Right cardiac atrium (tissue), 5 donors: ENCODE results near the gene GBP6. TPM values are rescaled to one million over a fixed set of nuclear protein-coding genes. Genes with fewer than 3 reads are reported as not detected.
"Not testable (repeated sequence)": the region's sequence is repeated elsewhere in the genome, so short reads cannot be mapped to it uniquely, and the experiment has no call there.

Source experiments
- ATAC-seq, 2 donors: fragments of 200-7000 bp; cut with Tn5 transposase; one replicate each; pipeline versions ENCODE4 v1.8.0 to v1.9.1; 2020; ENCODE audit warnings: moderate library complexity in 2 of 2, mild to moderate bottlenecking in 1 of 2
- DNase-seq, 3 donors: peaks; one replicate each; pipeline ENCODE4 v3.0.0-alpha.2; 2020
- H3K27ac ChIP-seq: one replicate; pipeline ENCODE4 v1.5.1; 2013; ENCODE audit warnings: mild to moderate bottlenecking, low read length, control low read depth, moderate library complexity
- H3K27me3 ChIP-seq: one replicate; pipeline ENCODE4 v1.6.1; 2013; ENCODE audit not compliant: control insufficient read depth, insufficient read depth
- H3K4me1 ChIP-seq: one replicate; pipeline ENCODE4 v1.6.1; 2013; ENCODE audit warnings: low read length; ENCODE audit not compliant: control insufficient read depth, insufficient read depth
- H3K4me3 ChIP-seq: one replicate; pipeline ENCODE4 v1.5.1; 2013; ENCODE audit warnings: low read length, control low read depth
- H3K9me3 ChIP-seq: one replicate; pipeline ENCODE4 v1.6.1; 2013; ENCODE audit warnings: low read length; ENCODE audit not compliant: control insufficient read depth
- WGBS: extraction: QIAGEN DNeasy Blood & Tissue Kit; methylation state at CpG from one replicate; pipeline ENCODE4 v1.1.7; 2013; 5-methylcytosine and 5-hydroxymethylcytosine counted together
- intact Hi-C, 4 donors: fragments of 100-400 bp; cut with DNase I; formaldehyde crosslinking; loops; one replicate each; pipeline versions ENCODE4 v1.11.0 to v1.14.0; 2022 to 2023
- long read RNA-seq, 4 donors: library from polyadenylated mRNA; unstranded; transcript quantifications; one replicate each; pipeline ENCODE4 v2.0.0, GENCODE V29; 2020 to 2021
- polyA plus RNA-seq: library from polyadenylated mRNA; stranded (reverse); fragments of 200-250 nt; gene quantifications from one replicate; pipeline ENCODE4 v1.2.3, GENCODE V29; 2013
- total RNA-seq, 4 donors: library from RNA; stranded (reverse); fragmentation: NEBNext Ultra II Directional; extraction: Animal tissue kit (Norgen Biotek cat#: 25700); gene quantifications; one replicate each; pipeline ENCODE4 v1.2.1, GENCODE V29; 2021
- donor health status: healthy with polysubstance abuse.
- donor health status: DM: no; HTN: yes; CAD: no.
- donor health status: DM: no; HTN: no; CAD: no.
- donor health status: DM: no; HTN: yes; CAD: no; lungs with severe emphysema.
- donor health status: DM: yes; HTN: yes; CAD: no.

GBP6 gene, protein sequence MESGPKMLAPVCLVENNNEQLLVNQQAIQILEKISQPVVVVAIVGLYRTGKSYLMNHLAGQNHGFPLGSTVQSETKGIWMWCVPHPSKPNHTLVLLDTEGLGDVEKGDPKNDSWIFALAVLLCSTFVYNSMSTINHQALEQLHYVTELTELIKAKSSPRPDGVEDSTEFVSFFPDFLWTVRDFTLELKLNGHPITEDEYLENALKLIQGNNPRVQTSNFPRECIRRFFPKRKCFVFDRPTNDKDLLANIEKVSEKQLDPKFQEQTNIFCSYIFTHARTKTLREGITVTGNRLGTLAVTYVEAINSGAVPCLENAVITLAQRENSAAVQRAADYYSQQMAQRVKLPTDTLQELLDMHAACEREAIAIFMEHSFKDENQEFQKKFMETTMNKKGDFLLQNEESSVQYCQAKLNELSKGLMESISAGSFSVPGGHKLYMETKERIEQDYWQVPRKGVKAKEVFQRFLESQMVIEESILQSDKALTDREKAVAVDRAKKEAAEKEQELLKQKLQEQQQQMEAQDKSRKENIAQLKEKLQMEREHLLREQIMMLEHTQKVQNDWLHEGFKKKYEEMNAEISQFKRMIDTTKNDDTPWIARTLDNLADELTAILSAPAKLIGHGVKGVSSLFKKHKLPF
- total RNA-seq (under 1 TPM in 3 of 4 donors, not detected in 1; 0.09 to 0.23 (median 0.14) TPM), polyA plus RNA-seq (0.05 TPM)
- long read RNA-seq, donor 1, partial matches to known transcripts, result 1 of 1 reads
- long read RNA-seq, donor 1, other reads (novel, unspliced or antisense), result 0 of 1 reads
- long read RNA-seq, donor 2, result 0 reads
- long read RNA-seq, donor 3, result 0 reads
- long read RNA-seq, donor 4, result 0 reads

- intact Hi-C loops, result loop anchor here in 2 of 4 donors (5.0 to 10.0 kb wide), 2 partner anchors 359 to 367 kb away; no protein-coding TSS in a partner anchor
- 40% methylated on average over 10 of the region's 10 CpGs for WGBS
Observed at GRCh38 chr1:89363638-89364536, at the start of gene GBP6. GBP6 (plus strand) TSS chr1:89364059; CDS start chr1:89368552, 4,493 bp downstream.

DNA sequence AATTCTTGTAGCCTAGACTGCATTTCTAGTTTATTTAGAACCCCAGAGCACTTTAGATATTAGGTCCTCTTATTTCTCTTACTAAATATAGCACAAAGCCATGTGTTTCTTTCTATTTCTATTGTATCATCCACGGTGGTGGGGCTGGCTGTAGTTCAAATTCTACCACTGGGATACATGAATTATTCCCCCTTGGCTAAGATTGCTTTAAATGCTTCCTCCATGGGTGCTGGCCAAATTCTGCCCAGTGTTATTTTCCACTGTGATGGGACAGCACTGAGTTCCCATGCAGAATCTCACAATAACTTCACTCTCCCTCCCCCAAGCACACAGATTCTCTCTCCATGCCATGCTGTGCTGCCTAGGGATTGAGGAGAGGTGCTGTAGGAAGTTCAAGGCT is 41.5 kb upstream of the GBP6 start:
- intact Hi-C loops, result no loop called here
- ATAC-seq (no peak), DNase-seq (no peak)
- no peaks in the 10 kb centered on the region for H3K27me3 ChIP-seq
- no peak overlapping the region for H3K27ac ChIP-seq
- peaks cover 3% of the 10 kb centered on the region for H3K4me1 ChIP-seq
- H3K9me3 ChIP-seq, result no peaks in the 10 kb centered on the region
- 5% methylated on average over 1 of the region's 1 CpG for WGBS
- no peak overlapping the region for H3K4me3 ChIP-seq

More at GRCh38 chr1:89363638-89364536, at the start of gene GBP6:
- Histone ChIP-seq H3K27ac (no peak within 1 kb of the TSS), H3K4me3 (no peak within 1 kb of the TSS), H3K9me3 (no peaks in the 10 kb centered on the region), H3K4me1 (peaks cover 1% of the 10 kb centered on the region), H3K27me3 (no peaks in the 10 kb centered on the region)
- DNase-seq (peak in 2 of 3 donors; percentile 52 to 64), ATAC-seq (peak; percentile 44 to 85)

GRCh38 chr1:89331890-89332289 is 32.0 kb upstream of the GBP6 start:
- Histone ChIP-seq H3K4me3 (no peak overlapping the region), H3K27ac (no peak overlapping the region), H3K4me1 (no peaks in the 10 kb centered on the region), H3K27me3 (no peaks in the 10 kb centered on the region), H3K9me3 (no peaks in the 10 kb centered on the region)
- no peak for ATAC-seq
- intact Hi-C loops, result no loop called here
- 92% methylated on average over 2 of the region's 2 CpGs for WGBS
- DNase-seq, result no peak

DNA sequence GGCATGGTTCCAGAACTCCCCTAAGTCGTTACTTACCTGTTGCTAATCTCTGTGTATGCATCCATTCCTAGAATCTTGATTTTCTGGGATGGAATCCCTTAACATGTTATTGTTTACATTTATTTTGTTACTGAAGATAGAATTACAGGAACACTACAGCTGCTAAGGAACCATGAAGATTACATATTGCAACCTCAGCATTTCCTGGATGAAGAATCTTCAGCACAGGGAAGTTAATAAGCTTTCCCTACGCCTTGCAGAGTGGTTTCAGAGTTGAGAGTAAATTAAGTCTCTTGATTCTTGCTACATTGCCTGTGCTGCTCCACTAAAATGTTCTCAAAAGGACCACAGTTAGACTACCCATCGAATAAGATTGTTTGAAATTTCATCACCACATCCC is 31.4 kb upstream of the GBP6 start:
- ATAC-seq (no peak), DNase-seq (no peak)
- no peaks in the 10 kb centered on the region for H3K27me3 ChIP-seq
- 37% methylated on average over 3 of the region's 3 CpGs for WGBS
- H3K4me1 ChIP-seq, result no peaks in the 10 kb centered on the region
- no peak overlapping the region for H3K27ac ChIP-seq
- intact Hi-C loops, result no loop called here
- no peaks in the 10 kb centered on the region for H3K9me3 ChIP-seq
- H3K4me3 ChIP-seq, result no peak overlapping the region

DNA sequence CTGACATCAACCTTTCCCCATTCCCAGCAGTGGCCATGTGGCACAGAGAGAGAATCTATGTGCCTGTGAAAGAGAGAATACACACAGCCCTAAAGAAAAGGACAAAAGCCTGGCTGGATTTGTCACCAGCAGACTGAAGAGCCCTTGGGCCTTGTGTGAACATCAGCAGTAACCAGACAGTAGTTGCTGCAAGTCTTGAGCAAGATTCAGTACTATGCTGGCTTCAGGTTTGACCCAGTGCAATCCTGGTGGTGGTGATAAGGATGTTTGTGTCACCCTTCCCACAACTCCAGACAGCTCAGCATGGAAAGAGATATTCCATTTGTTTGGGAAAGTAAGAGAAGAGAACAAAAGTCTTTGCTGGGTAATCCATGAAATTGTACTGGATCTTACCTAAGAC is 28.4 kb upstream of the GBP6 start:
- no peak overlapping the region for H3K4me3 ChIP-seq
- no peak for ATAC-seq

GRCh38 chr1:89337903-89338302 is 26.0 kb upstream of the GBP6 start:
- no peak overlapping the region for H3K27ac ChIP-seq
- intact Hi-C loops, result no loop called here
- H3K4me3 ChIP-seq, result no peak overlapping the region
- no peaks in the 10 kb centered on the region for H3K9me3 ChIP-seq
- no peak for ATAC-seq
- no peaks in the 10 kb centered on the region for H3K27me3 ChIP-seq
- DNase-seq, result no peak
- H3K4me1 ChIP-seq, result no peaks in the 10 kb centered on the region
- WGBS, result 48% methylated on average over 4 of the region's 4 CpGs

More for the DNA sequence above, 28.4 kb upstream of the GBP6 start:
- intact Hi-C loops, result no loop called here
- Histone ChIP-seq H3K27ac (no peak overlapping the region), H3K9me3 (no peaks in the 10 kb centered on the region), H3K27me3 (no peaks in the 10 kb centered on the region), H3K4me1 (no peaks in the 10 kb centered on the region)
- no peak for DNase-seq

DNA sequence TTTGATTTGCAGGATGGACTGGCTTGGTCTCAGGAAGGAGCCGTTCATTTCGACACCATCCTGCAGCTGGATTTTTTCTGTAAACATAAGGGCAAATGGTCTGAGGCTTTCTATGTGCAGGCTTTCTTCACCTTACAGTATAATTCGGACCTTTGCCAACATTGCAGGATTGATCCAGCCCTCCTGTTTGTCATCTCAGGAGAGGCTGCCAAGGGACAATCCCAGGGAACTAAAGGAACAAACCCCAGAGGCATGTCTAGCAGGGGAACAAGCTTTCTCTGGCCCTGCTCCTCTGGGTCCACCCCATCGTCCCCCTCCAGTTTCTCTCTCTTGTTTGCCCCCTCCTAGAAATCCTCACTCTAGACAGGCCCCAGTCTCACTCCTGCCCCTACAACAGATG is 24.8 kb upstream of the GBP6 start:
- intact Hi-C loops, result no loop called here
- Histone ChIP-seq H3K27me3 (no peaks in the 10 kb centered on the region), H3K4me1 (no peaks in the 10 kb centered on the region), H3K9me3 (no peaks in the 10 kb centered on the region), H3K27ac (no peak overlapping the region), H3K4me3 (no peak overlapping the region)
- WGBS, result 64% methylated on average over 4 of the region's 4 CpGs
- ATAC-seq (no peak), DNase-seq (no peak)

DNA sequence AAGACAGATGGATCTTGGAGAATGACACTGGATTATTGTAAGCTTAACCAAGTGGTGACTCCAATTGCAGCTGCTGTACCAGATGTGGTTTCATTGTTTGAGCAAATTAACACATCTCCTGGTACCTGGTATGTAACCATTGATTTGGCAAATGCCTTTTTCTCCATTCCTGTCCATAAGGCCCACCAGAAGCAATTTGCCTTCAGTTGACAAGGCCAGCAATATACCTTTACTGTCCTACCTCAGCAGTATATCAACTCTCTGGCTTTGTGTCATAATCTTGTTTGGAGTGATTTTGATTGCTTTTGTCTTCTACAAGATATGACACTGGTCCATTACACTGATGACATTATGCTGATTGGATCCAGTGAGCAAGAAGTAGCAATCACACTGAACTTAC is 18.4 kb upstream of the GBP6 start:
- intact Hi-C loops, H3K4me3 ChIP-seq, ATAC-seq, DNase-seq, H3K27me3 ChIP-seq, H3K4me1 ChIP-seq, H3K27ac ChIP-seq, H3K9me3 ChIP-seq: not testable (repeated sequence)

DNA sequence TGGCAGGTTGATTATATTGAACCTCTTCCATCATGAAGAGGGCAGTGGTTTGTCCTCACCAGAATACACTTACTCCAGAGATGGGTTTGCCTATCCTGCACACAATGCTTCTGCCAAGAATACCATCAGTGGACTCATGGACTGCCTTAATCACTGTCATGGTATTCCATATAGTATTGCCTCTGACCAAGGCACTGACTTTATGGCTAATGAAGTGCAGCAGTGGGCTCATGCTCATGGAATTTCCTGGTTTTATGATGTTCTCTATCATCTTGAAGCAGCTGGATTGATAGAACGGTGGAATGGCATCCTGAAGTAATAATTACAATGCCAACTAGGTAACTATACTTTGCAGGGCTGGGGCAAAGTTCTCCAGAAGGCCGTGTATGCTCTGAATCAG is 16.6 kb upstream of the GBP6 start:
- DNase-seq, result no peak
- H3K4me1 ChIP-seq, result no peaks in the 10 kb centered on the region
- no peak overlapping the region for H3K27ac ChIP-seq
- no peaks in the 10 kb centered on the region for H3K9me3 ChIP-seq
- intact Hi-C loops, result no loop called here
- no peak for ATAC-seq
- no peak overlapping the region for H3K4me3 ChIP-seq
- WGBS, result 56% methylated on average over 2 of the region's 2 CpGs
- no peaks in the 10 kb centered on the region for H3K27me3 ChIP-seq

DNA sequence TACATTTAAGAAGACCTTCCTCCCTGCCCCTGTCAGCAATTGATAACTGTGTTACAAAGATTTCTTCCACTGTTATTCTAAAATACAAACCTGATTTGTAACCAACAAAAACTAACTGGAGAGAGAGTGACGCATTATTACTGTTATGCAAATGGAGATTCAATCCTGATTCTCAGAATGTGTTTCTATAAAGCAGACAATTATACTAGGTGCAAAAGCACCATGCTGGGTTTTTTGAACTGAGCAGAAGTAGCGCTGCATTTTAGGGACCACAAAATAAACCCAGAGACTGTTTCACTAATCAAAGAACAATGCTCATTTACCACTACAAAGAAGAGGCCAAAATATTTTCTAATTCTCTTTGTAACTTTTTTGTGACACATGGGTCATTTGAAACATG is 13.6 kb upstream of the GBP6 start:
- WGBS, result 72% methylated on average over 2 of the region's 2 CpGs
- intact Hi-C loops, result loop anchor here in 3 of 4 donors (10.0 kb wide), 2 partner anchors 155 to 265 kb away; partner anchors contain the start of gene GBP4 (in 2 of the 3)

More for the DNA sequence above, 13.6 kb upstream of the GBP6 start:
- Histone ChIP-seq H3K4me1 (no peaks in the 10 kb centered on the region), H3K27ac (no peak overlapping the region), H3K9me3 (no peaks in the 10 kb centered on the region), H3K4me3 (no peak overlapping the region), H3K27me3 (no peaks in the 10 kb centered on the region)
- ATAC-seq, result no peak
- DNase-seq, result no peak
